ENCODE results near the gene DHX40.

GRCh38 chr17:59649886-59650285 is 84.5 kb downstream of the DHX40 start:
- TF ChIP-seq CTCF (IDR thresholded peaks at IDR 0.05) (no peak), HDAC2 (IDR thresholded peaks at IDR 0.05) (no peak), PHF8 (IDR thresholded peaks at IDR 0.05; ENCODE audit: borderline replicate concordance, low read depth) (no peak), POLR2A (IDR thresholded peaks at IDR 0.05; ENCODE audit: low read length) (no peak), EP300 (IDR thresholded peaks at IDR 0.05) (no peak), CHD2 (IDR thresholded peaks at IDR 0.05; ENCODE audit: low read length, partially characterized antibody) (no peak), RCOR1 (IDR thresholded peaks at IDR 0.05; ENCODE audit: low read depth, low read length) (no peak), RFX5 (IDR thresholded peaks at IDR 0.05) (no peak), EHMT2 (IDR thresholded peaks at IDR 0.05; ENCODE audit: low read depth) (no peak), SMC3 (IDR thresholded peaks at IDR 0.05) (no peak), NPAS2 (CRISPR knock-in tag; IDR thresholded peaks at IDR 0.05; ENCODE audit: borderline replicate concordance) (no peak), ZSCAN20 (CRISPR knock-in tag; IDR thresholded peaks at IDR 0.05) (no peak)
- TF ChIP-seq, protein P1, sequence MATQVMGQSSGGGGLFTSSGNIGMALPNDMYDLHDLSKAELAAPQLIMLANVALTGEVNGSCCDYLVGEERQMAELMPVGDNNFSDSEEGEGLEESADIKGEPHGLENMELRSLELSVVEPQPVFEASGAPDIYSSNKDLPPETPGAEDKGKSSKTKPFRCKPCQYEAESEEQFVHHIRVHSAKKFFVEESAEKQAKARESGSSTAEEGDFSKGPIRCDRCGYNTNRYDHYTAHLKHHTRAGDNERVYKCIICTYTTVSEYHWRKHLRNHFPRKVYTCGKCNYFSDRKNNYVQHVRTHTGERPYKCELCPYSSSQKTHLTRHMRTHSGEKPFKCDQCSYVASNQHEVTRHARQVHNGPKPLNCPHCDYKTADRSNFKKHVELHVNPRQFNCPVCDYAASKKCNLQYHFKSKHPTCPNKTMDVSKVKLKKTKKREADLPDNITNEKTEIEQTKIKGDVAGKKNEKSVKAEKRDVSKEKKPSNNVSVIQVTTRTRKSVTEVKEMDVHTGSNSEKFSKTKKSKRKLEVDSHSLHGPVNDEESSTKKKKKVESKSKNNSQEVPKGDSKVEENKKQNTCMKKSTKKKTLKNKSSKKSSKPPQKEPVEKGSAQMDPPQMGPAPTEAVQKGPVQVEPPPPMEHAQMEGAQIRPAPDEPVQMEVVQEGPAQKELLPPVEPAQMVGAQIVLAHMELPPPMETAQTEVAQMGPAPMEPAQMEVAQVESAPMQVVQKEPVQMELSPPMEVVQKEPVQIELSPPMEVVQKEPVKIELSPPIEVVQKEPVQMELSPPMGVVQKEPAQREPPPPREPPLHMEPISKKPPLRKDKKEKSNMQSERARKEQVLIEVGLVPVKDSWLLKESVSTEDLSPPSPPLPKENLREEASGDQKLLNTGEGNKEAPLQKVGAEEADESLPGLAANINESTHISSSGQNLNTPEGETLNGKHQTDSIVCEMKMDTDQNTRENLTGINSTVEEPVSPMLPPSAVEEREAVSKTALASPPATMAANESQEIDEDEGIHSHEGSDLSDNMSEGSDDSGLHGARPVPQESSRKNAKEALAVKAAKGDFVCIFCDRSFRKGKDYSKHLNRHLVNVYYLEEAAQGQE (IDR thresholded peaks at IDR 0.05), result no peak

Measured in A549 (cell line).